ENCODE results near the gene AMOT.

DNA sequence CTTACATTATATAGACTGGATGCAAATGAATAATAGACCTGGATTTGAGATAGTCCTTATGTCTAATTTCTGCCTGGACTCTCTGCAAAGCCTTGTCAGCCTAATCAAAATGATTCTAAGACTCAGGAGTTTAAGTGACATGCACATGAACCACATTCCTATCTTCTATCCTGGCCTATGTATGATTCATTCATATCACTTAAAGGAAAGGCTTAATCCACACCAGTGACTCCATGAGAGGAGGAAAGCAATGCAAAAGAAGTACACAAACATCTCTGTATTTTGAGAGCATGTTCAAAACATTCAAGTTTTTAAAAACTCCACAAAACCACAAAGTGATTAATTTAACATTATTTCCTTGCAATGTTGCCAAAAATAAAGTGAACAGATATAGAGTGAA lies 14.6 kb downstream of the AMOT start:
- TF ChIP-seq, protein P1, sequence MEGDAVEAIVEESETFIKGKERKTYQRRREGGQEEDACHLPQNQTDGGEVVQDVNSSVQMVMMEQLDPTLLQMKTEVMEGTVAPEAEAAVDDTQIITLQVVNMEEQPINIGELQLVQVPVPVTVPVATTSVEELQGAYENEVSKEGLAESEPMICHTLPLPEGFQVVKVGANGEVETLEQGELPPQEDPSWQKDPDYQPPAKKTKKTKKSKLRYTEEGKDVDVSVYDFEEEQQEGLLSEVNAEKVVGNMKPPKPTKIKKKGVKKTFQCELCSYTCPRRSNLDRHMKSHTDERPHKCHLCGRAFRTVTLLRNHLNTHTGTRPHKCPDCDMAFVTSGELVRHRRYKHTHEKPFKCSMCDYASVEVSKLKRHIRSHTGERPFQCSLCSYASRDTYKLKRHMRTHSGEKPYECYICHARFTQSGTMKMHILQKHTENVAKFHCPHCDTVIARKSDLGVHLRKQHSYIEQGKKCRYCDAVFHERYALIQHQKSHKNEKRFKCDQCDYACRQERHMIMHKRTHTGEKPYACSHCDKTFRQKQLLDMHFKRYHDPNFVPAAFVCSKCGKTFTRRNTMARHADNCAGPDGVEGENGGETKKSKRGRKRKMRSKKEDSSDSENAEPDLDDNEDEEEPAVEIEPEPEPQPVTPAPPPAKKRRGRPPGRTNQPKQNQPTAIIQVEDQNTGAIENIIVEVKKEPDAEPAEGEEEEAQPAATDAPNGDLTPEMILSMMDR (IDR thresholded peaks at IDR 0.05; ENCODE audit: low read depth, low read length), result no peak
- TF ChIP-seq POLR2A (IDR thresholded peaks at IDR 0.05; ENCODE audit: extremely low read depth, insufficient read length), result no peak

All from NB4 (cell line).